Measurements from ENCODE around the gene THRAP3.

DNA sequence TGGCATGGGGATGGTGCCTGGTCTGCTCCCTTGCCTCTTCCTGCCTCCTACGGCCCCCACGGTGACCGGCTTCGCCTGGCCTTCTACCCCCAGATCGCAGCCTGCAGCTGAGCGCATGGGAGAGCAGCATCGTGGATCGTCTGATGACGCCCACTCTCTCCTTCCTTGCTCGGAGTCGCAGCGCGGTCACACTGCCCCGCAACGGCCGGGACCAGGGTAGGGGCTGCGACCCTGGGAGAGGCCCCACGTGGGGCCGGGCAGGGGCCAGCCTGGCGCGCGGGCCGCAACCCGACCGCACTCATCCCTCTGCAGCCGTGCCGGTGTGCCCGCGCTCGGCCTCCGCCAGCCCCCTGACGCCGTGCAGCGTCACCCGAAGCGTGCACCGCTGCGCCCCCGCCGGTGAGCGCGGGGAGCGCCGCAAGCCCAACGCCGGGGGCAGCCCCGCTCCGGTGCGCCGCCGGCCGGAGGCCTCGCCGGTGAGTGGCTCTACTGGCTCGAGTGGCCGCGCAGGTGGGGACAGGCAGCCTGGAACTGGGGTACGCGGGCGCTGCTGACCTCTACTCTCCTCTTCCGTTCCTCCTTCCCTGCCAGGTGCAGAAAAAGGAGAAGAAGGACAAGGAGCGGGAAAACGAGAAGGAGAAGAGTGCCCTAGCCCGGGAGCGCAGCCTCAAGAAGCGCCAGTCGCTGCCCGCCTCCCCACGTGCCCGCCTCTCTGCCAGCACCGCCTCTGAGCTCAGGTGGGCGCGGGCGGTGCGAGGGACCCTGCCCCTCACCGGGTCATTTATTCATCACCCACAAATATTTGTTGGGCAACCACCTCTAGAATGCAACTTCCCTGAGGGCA lies 47.9 kb upstream of the THRAP3 start:
- TF ChIP-seq, protein P1, sequence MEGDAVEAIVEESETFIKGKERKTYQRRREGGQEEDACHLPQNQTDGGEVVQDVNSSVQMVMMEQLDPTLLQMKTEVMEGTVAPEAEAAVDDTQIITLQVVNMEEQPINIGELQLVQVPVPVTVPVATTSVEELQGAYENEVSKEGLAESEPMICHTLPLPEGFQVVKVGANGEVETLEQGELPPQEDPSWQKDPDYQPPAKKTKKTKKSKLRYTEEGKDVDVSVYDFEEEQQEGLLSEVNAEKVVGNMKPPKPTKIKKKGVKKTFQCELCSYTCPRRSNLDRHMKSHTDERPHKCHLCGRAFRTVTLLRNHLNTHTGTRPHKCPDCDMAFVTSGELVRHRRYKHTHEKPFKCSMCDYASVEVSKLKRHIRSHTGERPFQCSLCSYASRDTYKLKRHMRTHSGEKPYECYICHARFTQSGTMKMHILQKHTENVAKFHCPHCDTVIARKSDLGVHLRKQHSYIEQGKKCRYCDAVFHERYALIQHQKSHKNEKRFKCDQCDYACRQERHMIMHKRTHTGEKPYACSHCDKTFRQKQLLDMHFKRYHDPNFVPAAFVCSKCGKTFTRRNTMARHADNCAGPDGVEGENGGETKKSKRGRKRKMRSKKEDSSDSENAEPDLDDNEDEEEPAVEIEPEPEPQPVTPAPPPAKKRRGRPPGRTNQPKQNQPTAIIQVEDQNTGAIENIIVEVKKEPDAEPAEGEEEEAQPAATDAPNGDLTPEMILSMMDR (conservative IDR thresholded peaks at IDR 0.05; ENCODE audit: low read depth, low read length), result no peak
- no peak for TF ChIP-seq EZH2 (IDR thresholded peaks at IDR 0.05; ENCODE audit: low read length, unreplicated experiment)
- no peak for TF ChIP-seq EZH2phosphoT487 (IDR thresholded peaks at IDR 0.05; ENCODE audit: borderline replicate concordance, low read length)

Measured in PC-3 (cell line).